Liver (tissue), 9 donors: Measurements from ENCODE around the gene LGR6. TPM values are rescaled to one million over a fixed set of nuclear protein-coding genes. Genes with fewer than 3 reads are reported as not detected.

Experiments
- DNase-seq: peaks from one replicate; pipeline ENCODE4 v3.0.0-alpha.2; 2017; ENCODE audit warnings: low spot score
- H3K27ac ChIP-seq, 2 donors: one replicate each; pipeline ENCODE4 v1.7.0; 2013; ENCODE audit warnings: inconsistent platforms in 2 of 2, low read length in 2 of 2, control low read depth in 1 of 2, low read depth in 1 of 2, mild to moderate bottlenecking in 1 of 2
- H3K27me3 ChIP-seq, 4 donors: one replicate each; pipeline versions ENCODE4 v1.6.1 to v1.7.0; 2013; ENCODE audit warnings: low read length in 3 of 4, inconsistent platforms in 1 of 4, mild to moderate bottlenecking in 1 of 4, moderate library complexity in 1 of 4; ENCODE audit not compliant: control insufficient read depth in 4 of 4, insufficient read depth in 4 of 4
- H3K36me3 ChIP-seq, 4 donors: one replicate each; pipeline versions ENCODE4 v1.6.1 to v1.7.0; 2013; ENCODE audit warnings: low read length in 3 of 4, mild to moderate bottlenecking in 3 of 4, low read depth in 1 of 4, moderate library complexity in 1 of 4; ENCODE audit not compliant: control insufficient read depth in 4 of 4, insufficient read depth in 3 of 4
- H3K4me1 ChIP-seq, 4 donors: one replicate each; pipeline versions ENCODE4 v1.6.1 to v1.7.0; 2013; ENCODE audit warnings: low read length in 3 of 4, mild to moderate bottlenecking in 3 of 4, moderate library complexity in 1 of 4; ENCODE audit not compliant: control insufficient read depth in 4 of 4, insufficient read depth in 4 of 4
- H3K4me3 ChIP-seq, 3 donors: one replicate each; pipeline versions ENCODE4 v1.6.1 to v1.7.0; 2013; ENCODE audit warnings: low read length in 3 of 3, control low read depth in 1 of 3, low read depth in 1 of 3, mild to moderate bottlenecking in 1 of 3
- H3K9ac ChIP-seq, 2 donors: one replicate each; pipeline ENCODE4 v1.7.0; 2013; ENCODE audit warnings: low read length in 2 of 2, mild to moderate bottlenecking in 2 of 2, moderate library complexity in 2 of 2, control low read depth in 1 of 2, low read depth in 1 of 2
- H3K9me3 ChIP-seq, 4 donors: one replicate each; pipeline versions ENCODE4 v1.6.1 to v1.7.0; 2013; ENCODE audit warnings: low read length in 3 of 4; ENCODE audit not compliant: control insufficient read depth in 4 of 4
- EGR1 ChIP-seq, 2 donors: IDR thresholded peaks; 2 replicates each; pipeline ENCODE4 v1.6.1; 2016 to 2018; ENCODE audit warnings: antibody characterized with exemption in 2 of 2, low read depth in 2 of 2
- FOXA1 ChIP-seq: IDR thresholded peaks from 2 replicates; pipeline ENCODE4 v1.6.1; 2016; ENCODE audit warnings: antibody characterized with exemption
- FOXA2 ChIP-seq: IDR thresholded peaks from 2 replicates; pipeline ENCODE4 v1.6.1; 2016; ENCODE audit warnings: antibody characterized with exemption
- GABPA ChIP-seq, 2 donors: IDR thresholded peaks in 1 of 2; conservative IDR thresholded peaks in 1 of 2; 2 replicates each; pipeline ENCODE4 v1.6.1; 2016; ENCODE audit warnings: antibody characterized with exemption in 2 of 2, mild to moderate bottlenecking in 1 of 2, moderate library complexity in 1 of 2
- HNF4A ChIP-seq, 2 donors: conservative IDR thresholded peaks; 2 replicates each; pipeline ENCODE4 v1.6.1; 2016; ENCODE audit warnings: antibody characterized with exemption in 2 of 2, mild to moderate bottlenecking in 2 of 2
- HNF4G ChIP-seq: IDR thresholded peaks from 2 replicates; pipeline ENCODE4 v1.6.1; 2016; ENCODE audit warnings: antibody characterized with exemption
- JUND ChIP-seq, 2 donors: IDR thresholded peaks; 2 replicates each; pipeline ENCODE4 v1.6.1; 2016; ENCODE audit warnings: antibody characterized with exemption in 2 of 2
- NR2F2 ChIP-seq: IDR thresholded peaks from 2 replicates; pipeline ENCODE4 v1.6.1; 2016; ENCODE audit warnings: antibody characterized with exemption
- RAD21 ChIP-seq, 2 donors: IDR thresholded peaks; 2 replicates each; pipeline ENCODE4 v1.6.1; 2016; ENCODE audit warnings: antibody characterized with exemption in 2 of 2, mild to moderate bottlenecking in 2 of 2
- REST ChIP-seq: IDR thresholded peaks from 2 replicates; pipeline ENCODE4 v1.6.1; 2016; ENCODE audit warnings: antibody characterized with exemption, mild to moderate bottlenecking
- RXRA ChIP-seq, 2 donors: IDR thresholded peaks; 2 replicates each; pipeline ENCODE4 v1.6.1; 2017 to 2018; ENCODE audit warnings: antibody characterized with exemption in 2 of 2, mild to moderate bottlenecking in 1 of 2
- TAF1 ChIP-seq: conservative IDR thresholded peaks from 2 replicates; pipeline ENCODE4 v1.6.1; 2016; ENCODE audit warnings: antibody characterized with exemption, mild to moderate bottlenecking
- YY1 ChIP-seq: IDR thresholded peaks from 2 replicates; pipeline ENCODE4 v1.6.1; 2016; ENCODE audit warnings: antibody characterized with exemption, mild to moderate bottlenecking
- WGBS: extraction: QIAGEN DNeasy Blood & Tissue Kit; methylation state at CpG from one replicate; pipeline ENCODE4 v1.1.7; 2013; 5-methylcytosine and 5-hydroxymethylcytosine counted together
- polyA plus RNA-seq, 2 donors: library from polyadenylated mRNA; stranded (reverse) in 1 of 2; unstranded in 1 of 2; fragments of 200-250 nt in 1 of 2; fragments of >200 nt in 1 of 2; fragmentation: Nextera tagmentation in 1 of 2; extraction: Ambion mirVana in 1 of 2; gene quantifications; one replicate each; pipeline versions ENCODE4 v1.2.1 to v1.2.3, GENCODE V29; 2013 to 2015
- total RNA-seq, 2 donors: library from RNA; depleted of rRNA; stranded (reverse); fragments of >200 nt; gene quantifications; one replicate each; pipeline ENCODE4 v1.2.3, GENCODE V29; 2014
- TF ChIP-seq, protein P1 (sequence below): IDR thresholded peaks from 2 replicates; pipeline ENCODE4 v1.6.1; 2016; ENCODE audit warnings: antibody characterized with exemption
- TF ChIP-seq, protein P2 (sequence below): IDR thresholded peaks from 2 replicates; pipeline ENCODE4 v1.6.1; 2016; ENCODE audit warnings: antibody characterized with exemption
- TF ChIP-seq, protein P3 (sequence below): IDR thresholded peaks from 2 replicates; pipeline ENCODE4 v1.6.1; 2016; ENCODE audit warnings: antibody characterized with exemption
- TF ChIP-seq, protein P4 (sequence below): fragments of 150-350 bp; IDR thresholded peaks from 2 replicates; pipeline ENCODE4 v1.5.1; 2017; ENCODE audit warnings: improper control_type of control experiment, low read depth, low read length; ENCODE audit not compliant: missing input control
- donor health status: healthy.
- donor health status: healthy.
- donor health status: healthy.
- donor health status: healthy.
- donor health status: healthy.

LGR6 gene
- total and polyA plus RNA-seq, 4 donors, result 0.05 to 1.2 (median 0.75) TPM

DNA sequence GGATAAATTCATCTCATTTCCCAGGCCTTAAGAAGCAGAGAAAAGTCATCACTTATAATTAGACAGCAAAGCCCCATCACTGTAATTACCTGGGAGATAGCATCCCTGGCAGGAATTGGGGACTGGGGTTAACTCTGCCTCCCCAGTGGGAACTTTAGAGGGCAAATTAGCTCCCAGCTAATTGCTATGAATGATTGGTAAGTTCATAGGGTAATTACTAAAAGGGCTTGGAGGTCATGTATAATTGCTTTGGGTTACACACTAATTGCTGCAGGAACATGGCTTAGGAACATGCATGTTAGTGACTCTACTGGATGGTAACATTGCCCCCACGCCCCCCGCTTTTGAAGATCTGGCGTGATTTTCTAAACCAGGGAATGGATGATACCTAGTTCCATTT is 83.3 kb downstream of the LGR6 start:
- Histone ChIP-seq H3K27me3 (no peaks in the 10 kb centered on the region), H3K4me1 (no peaks in the 10 kb centered on the region), H3K4me3 (no peak overlapping the region), H3K9me3 (no peaks in the 10 kb centered on the region), H3K9ac (no peak overlapping the region), H3K36me3 (no peaks in the 10 kb centered on the region), H3K27ac (no peak overlapping the region)
- DNase-seq, result no peak
- TF ChIP-seq NR2F2, result peak; percentile 75
- TF ChIP-seq, protein P1, sequence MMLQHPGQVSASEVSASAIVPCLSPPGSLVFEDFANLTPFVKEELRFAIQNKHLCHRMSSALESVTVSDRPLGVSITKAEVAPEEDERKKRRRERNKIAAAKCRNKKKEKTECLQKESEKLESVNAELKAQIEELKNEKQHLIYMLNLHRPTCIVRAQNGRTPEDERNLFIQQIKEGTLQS, result no peak
- 97% methylated on average over 3 of the region's 3 CpGs for WGBS

DNA sequence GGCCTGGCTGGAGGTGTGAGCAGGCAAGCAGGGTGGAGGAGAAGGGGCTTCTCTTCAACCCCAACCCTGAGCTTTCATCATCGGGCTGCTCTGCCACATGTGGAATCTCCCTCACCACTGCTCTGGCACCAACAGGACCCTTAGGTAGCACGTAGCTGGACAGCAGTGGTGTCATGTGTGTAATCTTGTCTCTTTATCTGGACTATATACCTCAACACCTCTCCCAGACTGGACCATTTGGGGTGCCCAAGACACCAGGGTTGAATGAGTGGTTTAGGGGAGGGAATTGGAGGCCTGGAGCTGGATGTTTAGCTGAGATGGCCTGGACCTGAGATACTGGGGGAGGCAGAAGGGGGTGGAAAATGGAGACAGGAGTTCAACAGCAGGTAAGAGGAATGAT is 85.2 kb downstream of the LGR6 start:
- peaks cover 0 to 3% (median 0%) of the 10 kb centered on the region in 4 donors for H3K27me3 ChIP-seq
- H3K4me3 ChIP-seq, result no peak overlapping the region
- TF ChIP-seq EGR1 (IDR thresholded peaks at IDR 0.05; ENCODE audit: low read depth in 2 of 2), result no peak
- no peak for TF ChIP-seq GABPA (IDR thresholded peaks at IDR 0.05 in 1 of 2, conservative IDR thresholded peaks at IDR 0.05 in 1 of 2)
- TF ChIP-seq YY1, result no peak
- TF ChIP-seq NR2F2, result no peak
- TF ChIP-seq HNF4A (conservative IDR thresholded peaks at IDR 0.05), result no peak
- no peak for TF ChIP-seq JUND (IDR thresholded peaks at IDR 0.05)
- no peak for TF ChIP-seq HNF4G
- no peak for TF ChIP-seq FOXA1
- TF ChIP-seq, protein P2, sequence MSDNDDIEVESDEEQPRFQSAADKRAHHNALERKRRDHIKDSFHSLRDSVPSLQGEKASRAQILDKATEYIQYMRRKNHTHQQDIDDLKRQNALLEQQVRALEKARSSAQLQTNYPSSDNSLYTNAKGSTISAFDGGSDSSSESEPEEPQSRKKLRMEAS, result no peak
- TF ChIP-seq, protein P3, sequence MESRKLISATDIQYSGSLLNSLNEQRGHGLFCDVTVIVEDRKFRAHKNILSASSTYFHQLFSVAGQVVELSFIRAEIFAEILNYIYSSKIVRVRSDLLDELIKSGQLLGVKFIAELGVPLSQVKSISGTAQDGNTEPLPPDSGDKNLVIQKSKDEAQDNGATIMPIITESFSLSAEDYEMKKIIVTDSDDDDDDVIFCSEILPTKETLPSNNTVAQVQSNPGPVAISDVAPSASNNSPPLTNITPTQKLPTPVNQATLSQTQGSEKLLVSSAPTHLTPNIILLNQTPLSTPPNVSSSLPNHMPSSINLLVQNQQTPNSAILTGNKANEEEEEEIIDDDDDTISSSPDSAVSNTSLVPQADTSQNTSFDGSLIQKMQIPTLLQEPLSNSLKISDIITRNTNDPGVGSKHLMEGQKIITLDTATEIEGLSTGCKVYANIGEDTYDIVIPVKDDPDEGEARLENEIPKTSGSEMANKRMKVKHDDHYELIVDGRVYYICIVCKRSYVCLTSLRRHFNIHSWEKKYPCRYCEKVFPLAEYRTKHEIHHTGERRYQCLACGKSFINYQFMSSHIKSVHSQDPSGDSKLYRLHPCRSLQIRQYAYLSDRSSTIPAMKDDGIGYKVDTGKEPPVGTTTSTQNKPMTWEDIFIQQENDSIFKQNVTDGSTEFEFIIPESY, result no peak
- TF ChIP-seq, protein P1, result no peak
- TF ChIP-seq RXRA (IDR thresholded peaks at IDR 0.05), result no peak
- TF ChIP-seq REST, result no peak
- TF ChIP-seq TAF1, result no peak
- no peak for TF ChIP-seq RAD21 (IDR thresholded peaks at IDR 0.05)
- TF ChIP-seq, protein P4, sequence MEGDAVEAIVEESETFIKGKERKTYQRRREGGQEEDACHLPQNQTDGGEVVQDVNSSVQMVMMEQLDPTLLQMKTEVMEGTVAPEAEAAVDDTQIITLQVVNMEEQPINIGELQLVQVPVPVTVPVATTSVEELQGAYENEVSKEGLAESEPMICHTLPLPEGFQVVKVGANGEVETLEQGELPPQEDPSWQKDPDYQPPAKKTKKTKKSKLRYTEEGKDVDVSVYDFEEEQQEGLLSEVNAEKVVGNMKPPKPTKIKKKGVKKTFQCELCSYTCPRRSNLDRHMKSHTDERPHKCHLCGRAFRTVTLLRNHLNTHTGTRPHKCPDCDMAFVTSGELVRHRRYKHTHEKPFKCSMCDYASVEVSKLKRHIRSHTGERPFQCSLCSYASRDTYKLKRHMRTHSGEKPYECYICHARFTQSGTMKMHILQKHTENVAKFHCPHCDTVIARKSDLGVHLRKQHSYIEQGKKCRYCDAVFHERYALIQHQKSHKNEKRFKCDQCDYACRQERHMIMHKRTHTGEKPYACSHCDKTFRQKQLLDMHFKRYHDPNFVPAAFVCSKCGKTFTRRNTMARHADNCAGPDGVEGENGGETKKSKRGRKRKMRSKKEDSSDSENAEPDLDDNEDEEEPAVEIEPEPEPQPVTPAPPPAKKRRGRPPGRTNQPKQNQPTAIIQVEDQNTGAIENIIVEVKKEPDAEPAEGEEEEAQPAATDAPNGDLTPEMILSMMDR, result no peak
- TF ChIP-seq FOXA2, result no peak
- peaks cover 0 to 4% (median 0%) of the 10 kb centered on the region in 4 donors for H3K4me1 ChIP-seq
- no peak for DNase-seq
- no peaks in the 10 kb centered on the region for H3K9me3 ChIP-seq
- WGBS, result 85% methylated on average over 2 of the region's 2 CpGs
- H3K27ac ChIP-seq, result no peak overlapping the region
- H3K9ac ChIP-seq, result no peak overlapping the region
- no peaks in the 10 kb centered on the region for H3K36me3 ChIP-seq
